Neural cell (in vitro differentiated cells): Measurements from ENCODE around the gene NECAB3.

Source experiments
- EZH2 ChIP-seq: fragments of 200-600, 300-800 bp; shearing (Covaris generic), sonication (generic); IDR thresholded peaks from 2 replicates; pipeline ENCODE4 v1.6.1; 2014; ENCODE audit warnings: antibody characterized with exemption, low read length, borderline replicate concordance, mild to moderate bottlenecking; ENCODE audit not compliant: insufficient read depth, poor library complexity, severe bottlenecking
- RAD21 ChIP-seq: fragments of 450-650 bp; conservative IDR thresholded peaks from 2 replicates; pipeline ENCODE4 v1.6.1; 2014; ENCODE audit warnings: antibody characterized with exemption, mild to moderate bottlenecking, moderate library complexity
- TF ChIP-seq, protein P1 (sequence below): fragments of 450-650 bp; IDR thresholded peaks from 2 replicates; pipeline ENCODE4 v1.5.1; 2014; ENCODE audit warnings: antibody characterized with exemption, mild to moderate bottlenecking, moderate library complexity; ENCODE audit not compliant: poor library complexity, severe bottlenecking

DNA sequence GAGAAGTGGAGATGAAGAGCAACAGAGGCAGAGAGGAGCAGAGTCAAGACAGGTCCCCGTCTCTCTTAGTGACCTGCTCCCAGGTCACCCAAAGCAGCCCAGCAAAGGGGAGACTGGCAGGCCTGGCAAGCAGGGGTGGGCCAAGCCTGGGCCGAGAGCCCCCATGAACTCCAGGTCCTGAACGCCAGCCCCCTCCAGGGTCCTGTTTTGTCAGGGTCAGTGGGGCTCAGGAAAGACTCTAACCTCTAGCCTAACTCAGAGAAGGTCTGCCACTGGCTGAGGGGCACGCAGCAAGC is 1.2 kb downstream of the NECAB3 start:
- TF ChIP-seq, protein P1, sequence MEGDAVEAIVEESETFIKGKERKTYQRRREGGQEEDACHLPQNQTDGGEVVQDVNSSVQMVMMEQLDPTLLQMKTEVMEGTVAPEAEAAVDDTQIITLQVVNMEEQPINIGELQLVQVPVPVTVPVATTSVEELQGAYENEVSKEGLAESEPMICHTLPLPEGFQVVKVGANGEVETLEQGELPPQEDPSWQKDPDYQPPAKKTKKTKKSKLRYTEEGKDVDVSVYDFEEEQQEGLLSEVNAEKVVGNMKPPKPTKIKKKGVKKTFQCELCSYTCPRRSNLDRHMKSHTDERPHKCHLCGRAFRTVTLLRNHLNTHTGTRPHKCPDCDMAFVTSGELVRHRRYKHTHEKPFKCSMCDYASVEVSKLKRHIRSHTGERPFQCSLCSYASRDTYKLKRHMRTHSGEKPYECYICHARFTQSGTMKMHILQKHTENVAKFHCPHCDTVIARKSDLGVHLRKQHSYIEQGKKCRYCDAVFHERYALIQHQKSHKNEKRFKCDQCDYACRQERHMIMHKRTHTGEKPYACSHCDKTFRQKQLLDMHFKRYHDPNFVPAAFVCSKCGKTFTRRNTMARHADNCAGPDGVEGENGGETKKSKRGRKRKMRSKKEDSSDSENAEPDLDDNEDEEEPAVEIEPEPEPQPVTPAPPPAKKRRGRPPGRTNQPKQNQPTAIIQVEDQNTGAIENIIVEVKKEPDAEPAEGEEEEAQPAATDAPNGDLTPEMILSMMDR = no peak
- TF ChIP-seq EZH2 (no peak), RAD21 (no peak)
